Cortex of kidney (tissue), 1 donor: ENCODE data around the gene CDC25B.
"Not testable (repeated sequence)": the region's sequence is repeated elsewhere in the genome, so short reads cannot be mapped to it uniquely, and the experiment has no call there.

ENCODE experiments used
- DNase-seq: peaks from one replicate; lab custom pipeline; 2025; lab: John Stamatoyannopoulos, UW

Gene CDC25B

DNA sequence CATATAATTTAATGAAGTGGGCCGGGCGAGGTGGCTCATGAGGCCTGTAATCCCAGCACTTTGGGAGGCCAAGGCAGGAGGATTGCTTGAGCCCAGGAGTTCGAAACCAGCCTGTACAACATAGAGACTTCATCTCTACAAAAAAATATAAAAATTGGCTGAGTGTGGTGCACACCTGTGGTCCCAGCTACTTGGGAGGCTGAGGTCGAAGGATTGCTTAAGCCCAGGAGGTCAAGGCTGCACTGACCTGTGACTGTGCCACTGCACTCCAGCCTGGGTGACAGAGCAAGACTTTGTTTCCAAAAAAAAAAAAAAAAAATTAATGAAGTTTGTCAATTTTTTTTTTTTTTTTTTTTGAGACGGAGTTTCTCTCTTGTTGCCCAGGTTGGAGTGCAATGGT lies 33.8 kb downstream of the CDC25B start:
- DNase-seq, result not testable (repeated sequence)

- DNase-seq, result no peak
These were observed 40.0 kb downstream of the CDC25B start for GRCh38 chr20:3836132-3836531.

DNA sequence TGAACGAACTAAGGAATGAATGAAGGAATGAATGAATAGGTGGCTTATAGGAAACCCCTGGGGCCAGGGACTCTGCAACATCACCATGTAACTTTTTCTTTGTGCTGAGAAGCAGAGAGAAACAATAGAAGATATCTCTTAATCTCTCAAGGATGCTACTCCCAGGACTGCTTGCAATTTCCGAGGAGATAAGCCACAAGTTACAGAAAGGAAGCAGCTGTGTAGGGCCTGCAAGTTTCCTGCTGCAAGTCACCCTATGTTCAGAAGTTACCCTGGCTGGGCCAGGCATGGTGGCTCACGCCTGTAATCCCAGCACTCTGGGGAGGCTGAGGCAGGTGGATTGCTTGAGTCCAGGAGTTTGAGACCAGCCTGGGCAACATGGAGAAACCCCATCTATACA lies 43.2 kb downstream of the CDC25B start:
- no peak for DNase-seq

GRCh38 chr20:3840201-3840600 lies 44.1 kb downstream of the CDC25B start:
- not testable (repeated sequence) for DNase-seq

- no peak for DNase-seq
These were observed 46.3 kb downstream of the CDC25B start for GRCh38 chr20:3842348-3842930.

GRCh38 chr20:3843490-3843889 lies 47.4 kb downstream of the CDC25B start:
- no peak for DNase-seq

DNA sequence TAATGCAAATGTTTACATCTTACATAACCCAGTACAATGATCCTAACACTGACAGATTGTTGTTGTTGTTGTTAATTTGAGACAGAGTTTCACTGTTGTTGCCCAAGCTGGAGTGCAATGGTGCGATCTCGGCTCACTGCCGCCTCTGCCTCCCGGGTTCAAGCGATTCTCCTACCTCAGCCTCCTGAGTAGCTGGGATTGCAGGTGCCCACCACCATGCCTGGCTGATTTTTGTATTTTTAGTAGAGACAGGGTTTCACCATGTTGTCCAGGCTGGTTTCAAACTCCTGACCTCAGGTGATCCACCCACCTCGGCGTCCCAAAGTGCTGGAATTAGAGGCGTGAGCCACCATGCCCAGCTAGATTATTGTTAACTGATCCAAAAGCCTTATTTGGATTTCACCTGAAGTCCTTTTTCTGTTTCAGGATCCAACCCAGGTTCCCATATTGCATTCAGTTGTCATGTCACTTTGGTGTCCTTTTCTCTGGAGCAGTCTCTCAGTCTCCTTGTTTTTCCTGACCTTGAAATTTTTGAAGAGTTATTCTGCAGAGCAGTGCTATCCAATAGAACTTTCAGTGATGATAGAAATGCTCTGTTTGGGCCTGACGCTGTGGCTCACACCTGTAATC lies 48.0 kb downstream of the CDC25B start:
- not testable (repeated sequence) for DNase-seq

- no peak for DNase-seq
These were observed 50.2 kb downstream of the CDC25B start for GRCh38 chr20:3846378-3846739.

GRCh38 chr20:3846740-3847428 lies 50.8 kb downstream of the CDC25B start, which contains the start of gene MAVS:
Gene MAVS, plus strand, starts transcription at chr20:3846834. Its CDS starts 7,791 bp downstream, at chr20:3854625.
- DNase-seq, result peak; percentile 51

DNA sequence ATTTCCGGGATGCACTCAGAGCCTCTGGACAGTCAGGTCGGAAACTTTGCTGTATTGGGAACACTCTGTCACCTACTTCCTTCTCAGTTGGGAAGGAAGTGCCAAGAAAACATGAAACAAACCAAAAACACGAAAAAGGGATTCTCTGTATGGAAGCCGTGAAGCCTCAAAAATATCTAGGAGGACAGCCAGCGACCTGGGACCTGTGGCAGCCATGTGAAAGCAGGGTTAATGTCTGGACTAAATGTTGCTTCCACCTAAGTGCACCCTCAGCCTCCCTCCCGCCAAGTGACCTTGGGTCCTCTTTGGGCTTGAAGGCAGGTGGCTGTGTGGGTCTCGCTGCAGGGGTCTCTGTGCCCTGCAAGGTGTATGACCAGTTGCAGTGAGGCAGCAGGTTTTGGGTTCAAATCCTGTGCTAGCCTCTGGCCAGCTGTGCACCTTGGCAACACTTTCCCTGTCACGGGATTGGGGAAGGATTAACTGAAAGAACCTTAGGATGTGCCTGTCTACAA lies 51.4 kb downstream of the CDC25B start:
- no peak for DNase-seq

GRCh38 chr20:3848565-3848964 lies 52.5 kb downstream of the CDC25B start:
- no peak for DNase-seq

GRCh38 chr20:3854462-3854871 lies 58.4 kb downstream of the CDC25B start:
- DNase-seq, result no peak
